Testis (tissue), 3 donors: Measurements from ENCODE around the gene YTHDF1. TPM values are rescaled to one million over a fixed set of nuclear protein-coding genes. Genes with fewer than 3 reads are reported as not detected.

Source experiments
- DNase-seq: peaks from one replicate; pipeline ENCODE4 v3.0.0-alpha.2; 2019
- H3K27ac ChIP-seq, 2 donors: fragments of 200-600 bp; sonication (generic); one replicate each; pipeline ENCODE4 v1.5.1; 2019
- H3K27me3 ChIP-seq: fragments of 200-600 bp; sonication (generic); one replicate; pipeline ENCODE4 v1.5.1; 2019
- H3K36me3 ChIP-seq: fragments of 200-600 bp; sonication (generic); one replicate; pipeline ENCODE4 v1.5.1; 2017; ENCODE audit warnings: low read depth; ENCODE audit errors: missing control alignments
- H3K4me1 ChIP-seq: fragments of 200-600 bp; sonication (generic); one replicate; pipeline ENCODE4 v1.5.1; 2019
- H3K4me3 ChIP-seq, 2 donors: fragments of 200-600 bp; sonication (generic); one replicate each; pipeline ENCODE4 v1.5.1; 2017 to 2019
- H3K9me3 ChIP-seq: fragments of 200-600 bp; sonication (generic); one replicate; pipeline ENCODE4 v1.5.1; 2017
- CTCF ChIP-seq, 3 experiments: fragments of 450-650 bp in 2 of 3; fragments of 200-600 bp in 1 of 3; sonication (generic) in 1 of 3; IDR thresholded peaks; one replicate each; pipeline ENCODE4 v1.5.1; 2016 to 2019; ENCODE audit warnings: antibody characterized with exemption in 3 of 3, mild to moderate bottlenecking in 2 of 3, moderate library complexity in 1 of 3
- POLR2A ChIP-seq: fragments of 450-650 bp; IDR thresholded peaks from one replicate; pipeline ENCODE4 v1.6.1; 2017; ENCODE audit warnings: antibody characterized with exemption, mild to moderate bottlenecking, moderate library complexity
- WGBS, 2 donors: methylation state at CpG; one replicate each; pipeline ENCODE4 v1.1.5; 2018; 5-methylcytosine and 5-hydroxymethylcytosine counted together
- intact Hi-C: fragments of 100-400 bp; cut with DNase I; formaldehyde crosslinking; loops from one replicate; pipeline ENCODE4 v1.15.1; 2023; ENCODE audit warnings: low total_unique reads
- polyA plus RNA-seq: library from polyadenylated mRNA; stranded (reverse); fragments of 350-450 nt; fragmentation: Illumina TruSeq; extraction: RNeasy Lipid Tissue Mini Kit (QIAGEN cat#74804); gene quantifications from one replicate; pipeline ENCODE4 v1.2.3, GENCODE V29; 2014; ENCODE audit warnings: low read depth, low replicate concordance; ENCODE audit not compliant: insufficient read depth
- total RNA-seq, 2 donors: library from RNA; depleted of rRNA; stranded (reverse); fragments of >200 nt; gene quantifications; one replicate each; pipeline ENCODE4 v1.2.3, GENCODE V29; 2016

Gene YTHDF1
- total and polyA plus RNA-seq, 3 donors from 2014 or later: 37.2 to 56.9 (median 55.7) TPM

- H3K9me3 ChIP-seq: no peaks in the 10 kb centered on the region
- intact Hi-C loops: no loop called here
- no peak overlapping the region for H3K27ac ChIP-seq
- no peaks in the 10 kb centered on the region for H3K27me3 ChIP-seq
- no peaks in the 10 kb centered on the region for H3K36me3 ChIP-seq
- peaks cover 23% of the 10 kb centered on the region for H3K4me1 ChIP-seq
- 19 to 29% methylated on average over 16 to 38 of the region's 56 CpGs for WGBS, 2 donors
- DNase-seq: no peak
- H3K4me3 ChIP-seq: peak overlapping the region; percentile 13 to 57
- no peak for TF ChIP-seq POLR2A
- TF ChIP-seq CTCF (IDR thresholded peaks at IDR 0.05): no peak
These were observed 38.9 kb upstream of the YTHDF1 start for GRCh38 chr20:63254606-63255384.

- Histone ChIP-seq H3K4me1 (peaks cover 23% of the 10 kb centered on the region), H3K9me3 (no peaks in the 10 kb centered on the region), H3K27ac (peak within 1 kb of the TSS in 1 of 2 donors; percentile 19), H3K27me3 (no peaks in the 10 kb centered on the region), H3K36me3 (no peaks in the 10 kb centered on the region), H3K4me3 (peak within 1 kb of the TSS; percentile 13 to 57)
- DNase-seq: no peak
- TF ChIP-seq CTCF (IDR thresholded peaks at IDR 0.05): no peak
- no peak for TF ChIP-seq POLR2A
- WGBS, 2 donors: no CpG with 5 or more reads among the region's 46 CpGs
- intact Hi-C loops: no loop called here
These were observed 38.3 kb upstream of the YTHDF1 start, which contains the start of gene NKAIN4 for GRCh38 chr20:63254232-63254605. NKAIN4 (minus strand) TSS chr20:63254463; CDS start chr20:63254450, 13 bp downstream.

- TF ChIP-seq CTCF (IDR thresholded peaks at IDR 0.05): no peak
- TF ChIP-seq POLR2A: no peak
- Histone ChIP-seq H3K4me3 (peak overlapping the region; percentile 13 to 57), H3K4me1 (peaks cover 23% of the 10 kb centered on the region), H3K27ac (peak overlapping the region in 1 of 2 donors; percentile 19), H3K9me3 (no peaks in the 10 kb centered on the region), H3K27me3 (no peaks in the 10 kb centered on the region), H3K36me3 (no peaks in the 10 kb centered on the region)
- intact Hi-C loops: no loop called here
- peak; percentile 50 for DNase-seq
- 0 to 2% methylated on average over 9 to 33 of the region's 89 CpGs for WGBS, 2 donors
These were observed 37.7 kb upstream of the YTHDF1 start for GRCh38 chr20:63253438-63254231.

- 11 to 21% methylated on average over 12 to 16 of the region's 16 CpGs for WGBS, 2 donors
- peak overlapping the region in 1 of 2 donors; percentile 19 for H3K27ac ChIP-seq
- peak overlapping the region; percentile 13 to 57 for H3K4me3 ChIP-seq
- no peaks in the 10 kb centered on the region for H3K9me3 ChIP-seq
- intact Hi-C loops: no loop called here
- TF ChIP-seq CTCF (IDR thresholded peaks at IDR 0.05) (no peak), POLR2A (no peak)
- DNase-seq: no peak
- peaks cover 23% of the 10 kb centered on the region for H3K4me1 ChIP-seq
- H3K27me3 ChIP-seq: no peaks in the 10 kb centered on the region
- no peaks in the 10 kb centered on the region for H3K36me3 ChIP-seq
These were observed 37.1 kb upstream of the YTHDF1 start for GRCh38 chr20:63253065-63253437.
